ENCODE data around the gene KCNH4.

DNA sequence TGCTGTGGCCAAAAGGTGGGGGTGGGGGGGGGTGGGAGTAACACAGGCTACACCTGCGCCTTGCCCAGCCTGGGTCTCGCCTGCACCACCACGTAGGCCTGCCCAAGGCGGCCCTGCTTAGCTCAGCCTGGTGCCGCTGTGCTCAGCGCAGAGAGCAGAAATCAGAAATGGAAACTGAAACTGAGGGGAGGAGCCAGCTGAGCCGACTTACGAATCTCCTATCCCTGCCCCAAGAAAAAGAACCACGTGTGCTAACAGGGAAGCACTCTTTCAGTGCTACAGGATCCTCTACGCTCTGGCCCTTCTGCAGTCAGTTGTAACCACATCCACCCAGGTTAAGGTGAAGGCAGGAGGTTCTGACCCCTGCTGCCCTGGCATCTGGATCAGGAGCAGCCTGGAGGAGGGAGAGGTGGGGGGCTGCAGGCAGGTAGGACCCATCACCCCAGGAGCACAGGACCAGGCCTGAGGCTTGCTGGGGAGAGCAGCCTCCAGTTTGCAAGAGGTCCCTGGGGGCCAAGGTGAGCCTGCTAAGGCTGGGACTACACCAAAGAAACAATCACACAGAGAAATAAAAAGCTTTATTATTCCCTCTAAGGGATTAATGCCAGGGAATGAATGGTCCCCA is 68.3 kb downstream of the KCNH4 start, which contains the start of gene DHX58:
- TF ChIP-seq POLR2A (IDR thresholded peaks at IDR 0.05) (peak in 2 of 4 donors; percentile 25 to 76), CTCF (IDR thresholded peaks at IDR 0.05) (no peak), POLR2AphosphoS5 (IDR thresholded peaks at IDR 0.05) (peak; percentile 74 to 82), EP300 (IDR thresholded peaks at IDR 0.05) (no peak)
